Liver (tissue), 9 donors: ENCODE results near the gene TFAP2B. TPM values are rescaled to one million over a fixed set of nuclear protein-coding genes. Genes with fewer than 3 reads are reported as not detected.

ENCODE experiments used
- DNase-seq: peaks from one replicate; pipeline ENCODE4 v3.0.0-alpha.2; 2017; ENCODE audit warnings: low spot score
- H3K27ac ChIP-seq, 2 donors: one replicate each; pipeline ENCODE4 v1.7.0; 2013; ENCODE audit warnings: inconsistent platforms in 2 of 2, low read length in 2 of 2, control low read depth in 1 of 2, low read depth in 1 of 2, mild to moderate bottlenecking in 1 of 2
- H3K27me3 ChIP-seq, 4 donors: one replicate each; pipeline versions ENCODE4 v1.6.1 to v1.7.0; 2013; ENCODE audit warnings: low read length in 3 of 4, inconsistent platforms in 1 of 4, mild to moderate bottlenecking in 1 of 4, moderate library complexity in 1 of 4; ENCODE audit not compliant: control insufficient read depth in 4 of 4, insufficient read depth in 4 of 4
- H3K36me3 ChIP-seq, 4 donors: one replicate each; pipeline versions ENCODE4 v1.6.1 to v1.7.0; 2013; ENCODE audit warnings: low read length in 3 of 4, mild to moderate bottlenecking in 3 of 4, low read depth in 1 of 4, moderate library complexity in 1 of 4; ENCODE audit not compliant: control insufficient read depth in 4 of 4, insufficient read depth in 3 of 4
- H3K4me1 ChIP-seq, 4 donors: one replicate each; pipeline versions ENCODE4 v1.6.1 to v1.7.0; 2013; ENCODE audit warnings: low read length in 3 of 4, mild to moderate bottlenecking in 3 of 4, moderate library complexity in 1 of 4; ENCODE audit not compliant: control insufficient read depth in 4 of 4, insufficient read depth in 4 of 4
- H3K4me3 ChIP-seq, 3 donors: one replicate each; pipeline versions ENCODE4 v1.6.1 to v1.7.0; 2013; ENCODE audit warnings: low read length in 3 of 3, control low read depth in 1 of 3, low read depth in 1 of 3, mild to moderate bottlenecking in 1 of 3
- H3K9ac ChIP-seq, 2 donors: one replicate each; pipeline ENCODE4 v1.7.0; 2013; ENCODE audit warnings: low read length in 2 of 2, mild to moderate bottlenecking in 2 of 2, moderate library complexity in 2 of 2, control low read depth in 1 of 2, low read depth in 1 of 2
- H3K9me3 ChIP-seq, 4 donors: one replicate each; pipeline versions ENCODE4 v1.6.1 to v1.7.0; 2013; ENCODE audit warnings: low read length in 3 of 4; ENCODE audit not compliant: control insufficient read depth in 4 of 4
- EGR1 ChIP-seq, 2 donors: IDR thresholded peaks; 2 replicates each; pipeline ENCODE4 v1.6.1; 2016 to 2018; ENCODE audit warnings: antibody characterized with exemption in 2 of 2, low read depth in 2 of 2
- FOXA1 ChIP-seq: IDR thresholded peaks from 2 replicates; pipeline ENCODE4 v1.6.1; 2016; ENCODE audit warnings: antibody characterized with exemption
- FOXA2 ChIP-seq: IDR thresholded peaks from 2 replicates; pipeline ENCODE4 v1.6.1; 2016; ENCODE audit warnings: antibody characterized with exemption
- GABPA ChIP-seq, 2 donors: IDR thresholded peaks in 1 of 2; conservative IDR thresholded peaks in 1 of 2; 2 replicates each; pipeline ENCODE4 v1.6.1; 2016; ENCODE audit warnings: antibody characterized with exemption in 2 of 2, mild to moderate bottlenecking in 1 of 2, moderate library complexity in 1 of 2
- HNF4A ChIP-seq, 2 donors: conservative IDR thresholded peaks; 2 replicates each; pipeline ENCODE4 v1.6.1; 2016; ENCODE audit warnings: antibody characterized with exemption in 2 of 2, mild to moderate bottlenecking in 2 of 2
- HNF4G ChIP-seq: IDR thresholded peaks from 2 replicates; pipeline ENCODE4 v1.6.1; 2016; ENCODE audit warnings: antibody characterized with exemption
- JUND ChIP-seq, 2 donors: IDR thresholded peaks; 2 replicates each; pipeline ENCODE4 v1.6.1; 2016; ENCODE audit warnings: antibody characterized with exemption in 2 of 2
- MAX ChIP-seq: IDR thresholded peaks from 2 replicates; pipeline ENCODE4 v1.6.1; 2016; ENCODE audit warnings: antibody characterized with exemption
- RAD21 ChIP-seq, 2 donors: IDR thresholded peaks; 2 replicates each; pipeline ENCODE4 v1.6.1; 2016; ENCODE audit warnings: antibody characterized with exemption in 2 of 2, mild to moderate bottlenecking in 2 of 2
- RXRA ChIP-seq, 2 donors: IDR thresholded peaks; 2 replicates each; pipeline ENCODE4 v1.6.1; 2017 to 2018; ENCODE audit warnings: antibody characterized with exemption in 2 of 2, mild to moderate bottlenecking in 1 of 2
- SP1 ChIP-seq: IDR thresholded peaks from 2 replicates; pipeline ENCODE4 v1.6.1; 2018; ENCODE audit warnings: antibody characterized with exemption, mild to moderate bottlenecking
- TAF1 ChIP-seq: conservative IDR thresholded peaks from 2 replicates; pipeline ENCODE4 v1.6.1; 2016; ENCODE audit warnings: antibody characterized with exemption, mild to moderate bottlenecking
- YY1 ChIP-seq: IDR thresholded peaks from 2 replicates; pipeline ENCODE4 v1.6.1; 2016; ENCODE audit warnings: antibody characterized with exemption, mild to moderate bottlenecking
- WGBS: extraction: QIAGEN DNeasy Blood & Tissue Kit; methylation state at CpG from one replicate; pipeline ENCODE4 v1.1.7; 2013; 5-methylcytosine and 5-hydroxymethylcytosine counted together
- polyA plus RNA-seq, 2 donors: library from polyadenylated mRNA; stranded (reverse) in 1 of 2; unstranded in 1 of 2; fragments of 200-250 nt in 1 of 2; fragments of >200 nt in 1 of 2; fragmentation: Nextera tagmentation in 1 of 2; extraction: Ambion mirVana in 1 of 2; gene quantifications; one replicate each; pipeline versions ENCODE4 v1.2.1 to v1.2.3, GENCODE V29; 2013 to 2015
- total RNA-seq, 2 donors: library from RNA; depleted of rRNA; stranded (reverse); fragments of >200 nt; gene quantifications; one replicate each; pipeline ENCODE4 v1.2.3, GENCODE V29; 2014
- TF ChIP-seq, protein P1 (sequence below): IDR thresholded peaks from 2 replicates; pipeline ENCODE4 v1.6.1; 2016; ENCODE audit warnings: antibody characterized with exemption
- TF ChIP-seq, protein P2 (sequence below): IDR thresholded peaks from 2 replicates; pipeline ENCODE4 v1.6.1; 2016; ENCODE audit warnings: antibody characterized with exemption, mild to moderate bottlenecking
- TF ChIP-seq, protein P3 (sequence below): fragments of 150-350 bp; IDR thresholded peaks from 2 replicates; pipeline ENCODE4 v1.5.1; 2017; ENCODE audit warnings: improper control_type of control experiment, low read depth, low read length; ENCODE audit not compliant: missing input control
- TF ChIP-seq, protein P4 (sequence below): IDR thresholded peaks from 2 replicates; pipeline ENCODE4 v1.6.1; 2016; ENCODE audit warnings: antibody characterized with exemption
- donor health status: healthy.
- donor health status: healthy.
- donor health status: healthy.
- donor health status: healthy.
- donor health status: healthy.

The TFAP2B gene
- total and polyA plus RNA-seq, 4 donors: not detected

DNA sequence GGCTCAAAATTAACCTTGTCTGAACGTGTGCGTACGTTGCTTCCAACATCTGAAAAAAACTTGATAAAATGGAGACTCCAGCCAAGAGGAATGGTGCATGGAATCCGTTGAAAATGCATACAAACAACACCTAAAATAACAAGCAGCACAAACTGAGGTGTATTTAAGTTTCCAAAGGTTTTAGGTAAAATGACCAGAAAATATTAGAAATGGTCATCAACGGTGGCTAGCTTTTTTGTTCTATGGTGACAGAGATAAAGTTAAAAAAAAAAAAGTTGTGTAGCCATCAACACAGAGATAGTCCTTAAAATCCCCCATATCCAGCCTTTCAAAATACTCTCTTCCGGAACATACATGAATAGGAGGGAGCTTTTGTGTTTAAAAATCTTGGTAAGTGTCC lies 651 bp upstream of the TFAP2B start:
- Histone ChIP-seq H3K4me3 (no peak overlapping the region), H3K27me3 (peaks cover 0 to 16% (median 6%) of the 10 kb centered on the region in 4 donors), H3K4me1 (peaks cover 9 to 18% (median 14%) of the 10 kb centered on the region in 4 donors), H3K27ac (no peak overlapping the region), H3K9me3 (no peaks in the 10 kb centered on the region), H3K36me3 (no peaks in the 10 kb centered on the region), H3K9ac (no peak overlapping the region)
- TF ChIP-seq TAF1 (no peak), SP1 (no peak), GABPA (IDR thresholded peaks at IDR 0.05 in 1 of 2, conservative IDR thresholded peaks at IDR 0.05 in 1 of 2) (no peak), EGR1 (IDR thresholded peaks at IDR 0.05; ENCODE audit: low read depth in 2 of 2) (no peak), JUND (IDR thresholded peaks at IDR 0.05) (no peak), YY1 (no peak)
- TF ChIP-seq, protein P1, sequence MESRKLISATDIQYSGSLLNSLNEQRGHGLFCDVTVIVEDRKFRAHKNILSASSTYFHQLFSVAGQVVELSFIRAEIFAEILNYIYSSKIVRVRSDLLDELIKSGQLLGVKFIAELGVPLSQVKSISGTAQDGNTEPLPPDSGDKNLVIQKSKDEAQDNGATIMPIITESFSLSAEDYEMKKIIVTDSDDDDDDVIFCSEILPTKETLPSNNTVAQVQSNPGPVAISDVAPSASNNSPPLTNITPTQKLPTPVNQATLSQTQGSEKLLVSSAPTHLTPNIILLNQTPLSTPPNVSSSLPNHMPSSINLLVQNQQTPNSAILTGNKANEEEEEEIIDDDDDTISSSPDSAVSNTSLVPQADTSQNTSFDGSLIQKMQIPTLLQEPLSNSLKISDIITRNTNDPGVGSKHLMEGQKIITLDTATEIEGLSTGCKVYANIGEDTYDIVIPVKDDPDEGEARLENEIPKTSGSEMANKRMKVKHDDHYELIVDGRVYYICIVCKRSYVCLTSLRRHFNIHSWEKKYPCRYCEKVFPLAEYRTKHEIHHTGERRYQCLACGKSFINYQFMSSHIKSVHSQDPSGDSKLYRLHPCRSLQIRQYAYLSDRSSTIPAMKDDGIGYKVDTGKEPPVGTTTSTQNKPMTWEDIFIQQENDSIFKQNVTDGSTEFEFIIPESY: no peak
- TF ChIP-seq, protein P2, sequence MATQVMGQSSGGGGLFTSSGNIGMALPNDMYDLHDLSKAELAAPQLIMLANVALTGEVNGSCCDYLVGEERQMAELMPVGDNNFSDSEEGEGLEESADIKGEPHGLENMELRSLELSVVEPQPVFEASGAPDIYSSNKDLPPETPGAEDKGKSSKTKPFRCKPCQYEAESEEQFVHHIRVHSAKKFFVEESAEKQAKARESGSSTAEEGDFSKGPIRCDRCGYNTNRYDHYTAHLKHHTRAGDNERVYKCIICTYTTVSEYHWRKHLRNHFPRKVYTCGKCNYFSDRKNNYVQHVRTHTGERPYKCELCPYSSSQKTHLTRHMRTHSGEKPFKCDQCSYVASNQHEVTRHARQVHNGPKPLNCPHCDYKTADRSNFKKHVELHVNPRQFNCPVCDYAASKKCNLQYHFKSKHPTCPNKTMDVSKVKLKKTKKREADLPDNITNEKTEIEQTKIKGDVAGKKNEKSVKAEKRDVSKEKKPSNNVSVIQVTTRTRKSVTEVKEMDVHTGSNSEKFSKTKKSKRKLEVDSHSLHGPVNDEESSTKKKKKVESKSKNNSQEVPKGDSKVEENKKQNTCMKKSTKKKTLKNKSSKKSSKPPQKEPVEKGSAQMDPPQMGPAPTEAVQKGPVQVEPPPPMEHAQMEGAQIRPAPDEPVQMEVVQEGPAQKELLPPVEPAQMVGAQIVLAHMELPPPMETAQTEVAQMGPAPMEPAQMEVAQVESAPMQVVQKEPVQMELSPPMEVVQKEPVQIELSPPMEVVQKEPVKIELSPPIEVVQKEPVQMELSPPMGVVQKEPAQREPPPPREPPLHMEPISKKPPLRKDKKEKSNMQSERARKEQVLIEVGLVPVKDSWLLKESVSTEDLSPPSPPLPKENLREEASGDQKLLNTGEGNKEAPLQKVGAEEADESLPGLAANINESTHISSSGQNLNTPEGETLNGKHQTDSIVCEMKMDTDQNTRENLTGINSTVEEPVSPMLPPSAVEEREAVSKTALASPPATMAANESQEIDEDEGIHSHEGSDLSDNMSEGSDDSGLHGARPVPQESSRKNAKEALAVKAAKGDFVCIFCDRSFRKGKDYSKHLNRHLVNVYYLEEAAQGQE: no peak
- no peak for DNase-seq
- WGBS: 16% methylated on average over 6 of the region's 6 CpGs

DNA sequence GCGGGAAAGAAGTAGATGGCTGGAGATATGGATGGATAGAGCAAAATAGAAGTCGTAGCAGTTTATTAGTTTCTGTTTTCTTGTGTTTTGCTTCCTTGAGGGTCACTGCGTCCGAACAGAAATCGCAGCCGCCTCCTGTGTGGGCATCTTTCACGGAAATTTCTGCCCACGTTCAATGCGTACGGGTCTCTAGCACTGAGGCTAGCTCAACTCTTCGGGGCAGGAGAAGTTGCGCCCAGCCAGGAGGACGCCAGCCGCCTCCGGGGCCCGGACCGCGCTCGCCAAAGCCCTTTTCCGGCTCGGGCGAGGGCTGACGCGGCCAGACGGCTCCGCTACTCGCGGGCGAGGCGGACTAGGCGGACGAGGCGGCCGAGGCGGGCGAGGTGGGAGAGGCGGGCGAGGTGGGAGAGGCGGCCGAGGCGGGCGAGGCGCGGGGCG lies 814 bp downstream of the TFAP2B start:
- Histone ChIP-seq H3K36me3 (no peaks in the 10 kb centered on the region), H3K4me1 (peaks cover 9 to 18% (median 16%) of the 10 kb centered on the region in 4 donors), H3K9me3 (peaks cover 0 to under 1% (median 0%) of the 10 kb centered on the region in 4 donors), H3K27me3 (peaks cover 0 to 22% (median 8%) of the 10 kb centered on the region in 4 donors), H3K27ac (no peak overlapping the region), H3K4me3 (peak overlapping the region in 2 of 3 donors; percentile 31 to 54), H3K9ac (no peak overlapping the region)
- WGBS: 3% methylated on average over 45 of the region's 45 CpGs
- no peak for DNase-seq
- TF ChIP-seq, protein P3, sequence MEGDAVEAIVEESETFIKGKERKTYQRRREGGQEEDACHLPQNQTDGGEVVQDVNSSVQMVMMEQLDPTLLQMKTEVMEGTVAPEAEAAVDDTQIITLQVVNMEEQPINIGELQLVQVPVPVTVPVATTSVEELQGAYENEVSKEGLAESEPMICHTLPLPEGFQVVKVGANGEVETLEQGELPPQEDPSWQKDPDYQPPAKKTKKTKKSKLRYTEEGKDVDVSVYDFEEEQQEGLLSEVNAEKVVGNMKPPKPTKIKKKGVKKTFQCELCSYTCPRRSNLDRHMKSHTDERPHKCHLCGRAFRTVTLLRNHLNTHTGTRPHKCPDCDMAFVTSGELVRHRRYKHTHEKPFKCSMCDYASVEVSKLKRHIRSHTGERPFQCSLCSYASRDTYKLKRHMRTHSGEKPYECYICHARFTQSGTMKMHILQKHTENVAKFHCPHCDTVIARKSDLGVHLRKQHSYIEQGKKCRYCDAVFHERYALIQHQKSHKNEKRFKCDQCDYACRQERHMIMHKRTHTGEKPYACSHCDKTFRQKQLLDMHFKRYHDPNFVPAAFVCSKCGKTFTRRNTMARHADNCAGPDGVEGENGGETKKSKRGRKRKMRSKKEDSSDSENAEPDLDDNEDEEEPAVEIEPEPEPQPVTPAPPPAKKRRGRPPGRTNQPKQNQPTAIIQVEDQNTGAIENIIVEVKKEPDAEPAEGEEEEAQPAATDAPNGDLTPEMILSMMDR: no peak
- TF ChIP-seq EGR1 (IDR thresholded peaks at IDR 0.05; ENCODE audit: low read depth in 2 of 2): no peak
- TF ChIP-seq HNF4G: no peak
- no peak for TF ChIP-seq FOXA2
- no peak for TF ChIP-seq TAF1
- TF ChIP-seq RAD21 (IDR thresholded peaks at IDR 0.05): no peak
- no peak for TF ChIP-seq JUND (IDR thresholded peaks at IDR 0.05)
- TF ChIP-seq SP1: no peak
- no peak for TF ChIP-seq RXRA (IDR thresholded peaks at IDR 0.05)
- TF ChIP-seq, protein P2: no peak
- TF ChIP-seq, protein P1: no peak
- TF ChIP-seq, protein P4, sequence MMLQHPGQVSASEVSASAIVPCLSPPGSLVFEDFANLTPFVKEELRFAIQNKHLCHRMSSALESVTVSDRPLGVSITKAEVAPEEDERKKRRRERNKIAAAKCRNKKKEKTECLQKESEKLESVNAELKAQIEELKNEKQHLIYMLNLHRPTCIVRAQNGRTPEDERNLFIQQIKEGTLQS: no peak
- no peak for TF ChIP-seq MAX
- no peak for TF ChIP-seq FOXA1
- no peak for TF ChIP-seq HNF4A (conservative IDR thresholded peaks at IDR 0.05)
